ENCODE results near the gene EML1. TPM values are rescaled to one million over a fixed set of nuclear protein-coding genes. Genes with fewer than 3 reads are reported as not detected.
A peak's percentile ranks its signal among the peaks of the same experiment; 100 is the strongest.
"Not testable (repeated sequence)": the region's sequence is repeated elsewhere in the genome, so short reads cannot be mapped to it uniquely, and the experiment has no call there.

Gene EML1
- total RNA-seq, 1 donor from 2014 or later, result 28.3 TPM

GRCh38 chr14:99945732-99946651 lies 152.8 kb downstream of the EML1 start:
- peaks cover 8 to 10% of the 10 kb centered on the region in 2 donors for H3K36me3 ChIP-seq
- H3K9me3 ChIP-seq, result no peaks in the 10 kb centered on the region
- no peaks in the 10 kb centered on the region for H3K27me3 ChIP-seq
- no peak overlapping the region for H3K27ac ChIP-seq
- TF ChIP-seq, protein P1, sequence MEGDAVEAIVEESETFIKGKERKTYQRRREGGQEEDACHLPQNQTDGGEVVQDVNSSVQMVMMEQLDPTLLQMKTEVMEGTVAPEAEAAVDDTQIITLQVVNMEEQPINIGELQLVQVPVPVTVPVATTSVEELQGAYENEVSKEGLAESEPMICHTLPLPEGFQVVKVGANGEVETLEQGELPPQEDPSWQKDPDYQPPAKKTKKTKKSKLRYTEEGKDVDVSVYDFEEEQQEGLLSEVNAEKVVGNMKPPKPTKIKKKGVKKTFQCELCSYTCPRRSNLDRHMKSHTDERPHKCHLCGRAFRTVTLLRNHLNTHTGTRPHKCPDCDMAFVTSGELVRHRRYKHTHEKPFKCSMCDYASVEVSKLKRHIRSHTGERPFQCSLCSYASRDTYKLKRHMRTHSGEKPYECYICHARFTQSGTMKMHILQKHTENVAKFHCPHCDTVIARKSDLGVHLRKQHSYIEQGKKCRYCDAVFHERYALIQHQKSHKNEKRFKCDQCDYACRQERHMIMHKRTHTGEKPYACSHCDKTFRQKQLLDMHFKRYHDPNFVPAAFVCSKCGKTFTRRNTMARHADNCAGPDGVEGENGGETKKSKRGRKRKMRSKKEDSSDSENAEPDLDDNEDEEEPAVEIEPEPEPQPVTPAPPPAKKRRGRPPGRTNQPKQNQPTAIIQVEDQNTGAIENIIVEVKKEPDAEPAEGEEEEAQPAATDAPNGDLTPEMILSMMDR (IDR thresholded peaks at IDR 0.05), result no peak
- no peak overlapping the region for H3K4me3 ChIP-seq
- intact Hi-C loops (cut with DNase I), result no loop called here
- H3K4me1 ChIP-seq, result peaks cover 0 to 3% of the 10 kb centered on the region in 2 donors
- no peak for DNase-seq (ENCODE audit: low spot score in 2 of 2)

DNA sequence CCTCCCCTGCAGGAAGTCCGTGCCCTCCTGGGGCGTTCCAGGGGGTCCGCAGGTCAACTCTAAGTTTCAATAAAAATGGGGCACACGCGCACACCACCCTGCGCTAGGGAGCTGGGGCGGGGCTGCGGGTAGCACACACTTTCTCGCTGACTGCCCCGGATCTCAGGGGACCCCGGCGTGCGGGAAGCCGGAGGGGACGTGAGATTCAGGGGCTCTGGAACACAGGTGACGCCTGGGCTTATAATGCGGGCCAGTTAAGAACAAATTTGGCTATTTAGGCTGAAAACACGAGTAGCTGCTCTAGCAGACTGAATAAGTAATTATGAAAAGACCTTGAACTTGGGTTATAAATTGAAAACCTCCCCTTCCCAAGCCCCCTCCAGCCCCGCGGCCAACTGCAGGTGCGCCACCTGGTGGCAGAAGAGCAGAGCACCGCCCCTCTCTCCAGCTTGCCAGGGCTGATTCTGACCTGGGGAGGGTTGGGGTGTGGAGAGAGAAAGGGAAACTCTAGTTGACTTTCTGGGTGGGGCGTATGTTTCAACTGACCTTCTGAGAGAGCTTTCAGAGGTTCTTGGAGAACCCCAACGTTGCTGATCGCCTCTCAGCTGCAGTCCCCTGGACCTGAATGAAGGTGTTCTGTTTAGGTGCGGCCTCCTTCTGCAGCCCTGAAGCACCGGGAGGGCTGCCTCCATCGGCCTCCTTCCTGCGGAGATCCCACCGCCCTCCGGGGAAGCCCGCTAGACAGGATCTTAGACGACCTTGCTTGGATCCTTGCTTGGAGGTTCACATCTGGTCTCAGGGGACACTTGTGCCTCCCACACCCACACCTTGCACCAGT lies 153.7 kb downstream of the EML1 start:
- H3K4me3 ChIP-seq, result no peak overlapping the region
- H3K27ac ChIP-seq, result no peak overlapping the region
- TF ChIP-seq, protein P1 (IDR thresholded peaks at IDR 0.05), result peak; percentile 55 to 89 (median 83)
- H3K9me3 ChIP-seq, result no peaks in the 10 kb centered on the region
- peaks cover 6 to 7% of the 10 kb centered on the region in 2 donors for H3K36me3 ChIP-seq
- peaks cover 0 to 3% of the 10 kb centered on the region in 2 donors for H3K4me1 ChIP-seq
- no peak for DNase-seq (ENCODE audit: low spot score in 2 of 2)
- no peaks in the 10 kb centered on the region for H3K27me3 ChIP-seq
- intact Hi-C loops (cut with DNase I), result no loop called here

- intact Hi-C loops (cut with DNase I), result no loop called here
- Histone ChIP-seq H3K27ac (no peak overlapping the region), H3K9me3 (no peaks in the 10 kb centered on the region), H3K36me3 (no peaks in the 10 kb centered on the region), H3K27me3 (no peaks in the 10 kb centered on the region), H3K4me1 (peaks cover 0 to 3% of the 10 kb centered on the region in 2 donors), H3K4me3 (no peak overlapping the region)
- TF ChIP-seq, protein P1 (IDR thresholded peaks at IDR 0.05), result no peak
- DNase-seq (ENCODE audit: low spot score in 2 of 2), result no peak
These were observed 154.5 kb downstream of the EML1 start for GRCh38 chr14:99947695-99948094.

- H3K36me3 ChIP-seq; H3K4me1 ChIP-seq; H3K9me3 ChIP-seq; intact Hi-C loops (cut with DNase I); DNase-seq (ENCODE audit: low spot score in 2 of 2); H3K27me3 ChIP-seq; H3K27ac ChIP-seq; H3K4me3 ChIP-seq: not testable (repeated sequence)
These were observed 156.0 kb downstream of the EML1 start for GRCh38 chr14:99949011-99949732.

DNA sequence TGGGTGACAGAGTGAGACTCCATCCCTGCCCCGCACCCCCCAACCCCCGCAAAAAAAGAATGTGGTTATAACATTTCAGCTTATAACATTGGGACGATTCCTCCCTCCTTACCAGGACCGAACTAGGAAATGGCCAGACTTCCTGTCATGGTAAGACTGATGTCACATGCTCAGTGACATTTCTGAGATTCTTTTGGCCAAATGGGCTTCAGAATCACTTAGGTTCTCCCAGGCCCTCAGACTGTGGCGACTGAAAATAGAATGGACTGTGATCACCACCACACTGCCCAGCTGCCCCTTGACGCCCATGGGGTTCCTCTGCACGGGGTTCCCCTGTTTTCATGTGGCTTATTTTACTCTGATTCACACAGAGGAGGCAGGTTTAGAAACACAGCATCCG lies 157.0 kb downstream of the EML1 start:
- H3K27me3 ChIP-seq, result no peaks in the 10 kb centered on the region
- H3K4me3 ChIP-seq, result no peak overlapping the region
- no peak overlapping the region for H3K27ac ChIP-seq
- intact Hi-C loops (cut with DNase I), result no loop called here
- DNase-seq (ENCODE audit: low spot score in 2 of 2), result no peak
- TF ChIP-seq, protein P1 (IDR thresholded peaks at IDR 0.05), result no peak
- H3K36me3 ChIP-seq, result no peaks in the 10 kb centered on the region
- H3K9me3 ChIP-seq, result no peaks in the 10 kb centered on the region
- peaks cover 0 to 3% of the 10 kb centered on the region in 2 donors for H3K4me1 ChIP-seq

All from ascending aorta (tissue), 2 donors.